Mononuclear cell (primary cell): ENCODE results near the gene CD151. TPM values are rescaled to one million over a fixed set of nuclear protein-coding genes. Genes with fewer than 3 reads are reported as not detected.

Experiments
- H3K27me3 ChIP-seq: 2 replicates; pipeline ENCODE4 v1.6.0; 2011; ENCODE audit warnings: low read length, control low read depth; ENCODE audit not compliant: insufficient read depth
- H3K4me1 ChIP-seq: 2 replicates; pipeline ENCODE4 v1.5.1; 2011; ENCODE audit warnings: mild to moderate bottlenecking, low read length, control low read depth; ENCODE audit not compliant: insufficient read depth
- H3K4me3 ChIP-seq: 2 replicates; pipeline ENCODE4 v1.5.1; 2011; ENCODE audit warnings: mild to moderate bottlenecking, low read length, moderate library complexity
- H3K9me3 ChIP-seq: 2 replicates; pipeline ENCODE4 v1.5.1; 2011; ENCODE audit warnings: low read depth, mild to moderate bottlenecking, control low read depth, low read length
- total RNA-seq: library from RNA; depleted of rRNA; stranded (reverse); fragments of >200 nt; gene quantifications from one replicate; pipeline ENCODE4 v1.2.3, GENCODE V29; 2012

The CD151 gene
- total RNA-seq, 1 donor: 28.5 TPM

DNA sequence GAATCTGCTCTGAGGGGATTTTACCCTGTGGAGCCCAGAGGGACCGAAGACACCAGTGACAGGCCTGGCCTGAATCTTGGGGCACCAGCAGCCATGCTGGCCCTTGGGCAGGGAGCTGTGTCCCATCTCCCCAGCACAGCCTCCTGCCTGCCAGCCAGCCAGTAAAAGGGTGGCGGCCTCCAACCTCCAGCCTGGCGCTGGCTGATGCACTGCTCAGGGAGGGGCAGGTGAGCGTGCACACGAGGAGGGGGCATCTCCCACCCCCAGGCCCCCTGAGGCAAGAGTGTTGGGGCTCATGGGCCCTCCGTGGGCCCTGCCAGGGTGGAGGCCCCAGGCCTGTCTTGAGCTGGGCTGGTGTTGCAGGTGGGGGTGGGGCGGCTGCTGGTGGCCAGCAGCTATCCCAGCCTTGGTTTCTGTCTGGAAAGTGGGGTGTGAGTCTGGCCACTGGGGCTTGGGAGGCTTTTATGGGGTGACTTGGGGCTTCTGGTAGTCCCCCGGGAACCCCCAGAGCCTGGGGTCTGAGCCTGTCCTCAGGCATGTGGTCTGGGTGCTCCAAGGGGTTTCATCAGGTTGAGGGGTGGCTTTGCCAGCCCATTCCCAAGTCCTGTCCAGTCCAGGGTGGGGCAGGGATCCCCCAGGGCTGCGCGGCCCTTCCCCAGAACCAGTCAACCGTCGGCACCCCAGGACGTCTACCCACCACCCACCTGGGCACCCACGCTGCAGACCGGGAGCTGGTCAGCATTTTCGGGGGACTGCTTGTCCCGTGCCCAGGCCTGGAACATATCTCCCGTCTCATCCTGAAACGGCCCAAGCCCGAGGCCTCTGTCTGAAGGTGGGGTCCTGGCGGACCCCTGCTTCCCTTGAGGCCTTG lies 27.7 kb downstream of the CD151 start:
- Histone ChIP-seq H3K4me1 (no peaks in the 10 kb centered on the region), H3K4me3 (no peak overlapping the region), H3K9me3 (no peaks in the 10 kb centered on the region), H3K27me3 (no peaks in the 10 kb centered on the region)

DNA sequence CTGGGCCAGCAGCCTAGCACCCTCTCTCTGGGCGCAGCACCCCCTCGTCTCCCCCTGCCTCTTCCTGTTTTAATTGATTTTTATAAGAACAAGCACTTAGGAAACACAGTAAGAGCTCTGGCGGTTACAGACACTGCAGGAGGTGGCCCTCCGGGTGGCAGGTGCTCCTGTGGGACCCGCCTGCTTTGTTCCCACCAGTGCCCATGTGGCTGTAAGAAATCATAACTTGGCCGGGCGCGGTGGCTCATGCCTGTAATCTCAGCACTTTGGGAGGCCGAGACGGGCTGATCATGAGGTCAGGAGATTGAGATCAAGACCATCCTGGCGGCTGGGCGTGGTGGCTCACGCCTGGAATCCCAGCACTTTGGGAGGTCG lies 28.3 kb downstream of the CD151 start:
- Histone ChIP-seq H3K9me3 (no peaks in the 10 kb centered on the region), H3K4me1 (no peaks in the 10 kb centered on the region), H3K4me3 (no peak overlapping the region), H3K27me3 (no peaks in the 10 kb centered on the region)

DNA sequence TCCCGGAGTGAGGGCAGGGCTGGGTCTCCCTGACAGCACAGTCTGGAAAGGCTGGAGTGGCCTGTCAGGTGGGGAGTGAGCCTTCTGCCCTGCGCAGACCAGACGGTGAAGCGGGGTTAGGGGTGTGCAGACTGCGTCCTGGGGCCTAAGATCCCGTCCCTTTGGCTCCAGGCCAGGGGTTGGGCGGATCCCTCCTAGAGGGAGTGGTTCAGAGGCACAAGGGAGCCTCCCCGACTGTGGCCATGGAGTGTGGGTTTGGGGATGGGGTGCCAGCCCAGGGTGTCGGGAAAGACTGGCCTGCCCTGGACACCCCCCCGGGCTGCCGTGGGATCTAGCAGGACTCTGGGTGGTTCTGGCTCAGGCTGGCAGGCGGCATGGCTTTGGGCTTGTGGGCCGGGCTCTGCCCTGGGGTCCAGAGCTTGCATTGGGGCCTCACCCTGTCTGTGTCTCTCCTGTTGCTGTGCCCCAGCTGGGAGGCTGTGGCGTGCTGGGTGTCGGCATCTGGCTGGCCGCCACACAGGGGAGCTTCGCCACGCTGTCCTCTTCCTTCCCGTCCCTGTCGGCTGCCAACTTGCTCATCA lies 29.4 kb downstream of the CD151 start:
- H3K4me1 ChIP-seq: no peaks in the 10 kb centered on the region
- H3K4me3 ChIP-seq: no peak overlapping the region
- no peaks in the 10 kb centered on the region for H3K9me3 ChIP-seq
- H3K27me3 ChIP-seq: no peaks in the 10 kb centered on the region

DNA sequence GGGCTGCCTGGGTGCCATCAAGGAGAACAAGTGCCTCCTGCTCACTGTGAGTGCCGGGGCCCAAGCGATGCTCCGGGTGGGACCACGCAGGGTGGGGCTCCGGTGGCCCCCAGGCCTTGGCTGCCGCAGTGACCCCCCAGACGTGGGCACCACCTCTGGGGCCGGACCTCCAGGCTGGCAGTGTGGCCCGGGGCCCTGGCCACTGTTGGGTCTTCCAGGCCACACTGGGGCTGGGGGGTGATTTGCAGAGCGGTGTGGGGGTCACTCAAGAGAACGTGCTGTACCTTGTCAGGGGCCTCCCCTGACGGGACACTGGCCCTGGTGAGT lies 29.9 kb downstream of the CD151 start:
- Histone ChIP-seq H3K9me3 (no peaks in the 10 kb centered on the region), H3K4me3 (no peak overlapping the region), H3K27me3 (no peaks in the 10 kb centered on the region), H3K4me1 (no peaks in the 10 kb centered on the region)

DNA sequence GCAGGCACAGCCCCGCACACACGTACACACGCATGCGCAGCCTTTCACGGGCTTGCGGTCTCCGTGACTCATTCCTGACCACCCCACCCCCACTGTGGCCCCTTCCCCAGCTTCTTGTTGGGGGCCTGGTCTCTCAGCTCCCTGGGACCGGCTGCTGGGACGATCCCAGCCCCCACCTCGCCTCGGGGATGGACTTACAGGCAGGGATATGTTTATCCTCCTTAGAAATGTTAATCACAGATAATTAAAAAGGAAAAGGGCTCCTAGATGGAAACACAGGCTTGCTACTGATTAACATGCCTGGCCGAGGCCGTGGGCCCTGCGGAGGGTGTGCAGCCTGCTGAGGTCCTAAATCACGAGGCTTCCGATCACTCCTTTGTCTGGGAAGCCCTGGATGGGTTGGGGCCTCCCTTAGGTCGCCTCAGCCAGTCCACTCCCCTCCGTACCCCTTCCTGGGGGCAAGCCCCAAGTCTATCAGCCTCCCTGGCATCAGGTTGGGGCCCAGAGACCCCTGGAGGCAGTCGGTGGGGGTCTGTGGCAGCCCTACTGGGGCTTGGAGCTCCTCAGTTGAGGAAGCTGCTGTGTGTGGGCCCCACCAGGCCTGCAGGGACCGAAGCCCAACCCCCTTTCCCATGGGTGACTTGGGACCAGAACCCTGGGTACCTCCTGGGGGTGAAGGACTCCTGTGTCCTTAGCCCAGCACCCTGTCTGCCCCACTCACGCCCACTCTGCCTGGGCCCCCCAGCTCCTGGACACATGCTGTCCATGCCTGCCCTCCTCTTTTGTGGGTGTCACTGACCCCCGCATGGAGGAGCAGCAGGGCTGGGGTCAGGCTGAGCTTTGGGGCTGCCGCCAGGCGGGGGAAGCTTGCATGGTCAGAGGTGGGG lies 30.5 kb downstream of the CD151 start:
- no peaks in the 10 kb centered on the region for H3K9me3 ChIP-seq
- no peak overlapping the region for H3K4me3 ChIP-seq
- H3K4me1 ChIP-seq: no peaks in the 10 kb centered on the region
- no peaks in the 10 kb centered on the region for H3K27me3 ChIP-seq

DNA sequence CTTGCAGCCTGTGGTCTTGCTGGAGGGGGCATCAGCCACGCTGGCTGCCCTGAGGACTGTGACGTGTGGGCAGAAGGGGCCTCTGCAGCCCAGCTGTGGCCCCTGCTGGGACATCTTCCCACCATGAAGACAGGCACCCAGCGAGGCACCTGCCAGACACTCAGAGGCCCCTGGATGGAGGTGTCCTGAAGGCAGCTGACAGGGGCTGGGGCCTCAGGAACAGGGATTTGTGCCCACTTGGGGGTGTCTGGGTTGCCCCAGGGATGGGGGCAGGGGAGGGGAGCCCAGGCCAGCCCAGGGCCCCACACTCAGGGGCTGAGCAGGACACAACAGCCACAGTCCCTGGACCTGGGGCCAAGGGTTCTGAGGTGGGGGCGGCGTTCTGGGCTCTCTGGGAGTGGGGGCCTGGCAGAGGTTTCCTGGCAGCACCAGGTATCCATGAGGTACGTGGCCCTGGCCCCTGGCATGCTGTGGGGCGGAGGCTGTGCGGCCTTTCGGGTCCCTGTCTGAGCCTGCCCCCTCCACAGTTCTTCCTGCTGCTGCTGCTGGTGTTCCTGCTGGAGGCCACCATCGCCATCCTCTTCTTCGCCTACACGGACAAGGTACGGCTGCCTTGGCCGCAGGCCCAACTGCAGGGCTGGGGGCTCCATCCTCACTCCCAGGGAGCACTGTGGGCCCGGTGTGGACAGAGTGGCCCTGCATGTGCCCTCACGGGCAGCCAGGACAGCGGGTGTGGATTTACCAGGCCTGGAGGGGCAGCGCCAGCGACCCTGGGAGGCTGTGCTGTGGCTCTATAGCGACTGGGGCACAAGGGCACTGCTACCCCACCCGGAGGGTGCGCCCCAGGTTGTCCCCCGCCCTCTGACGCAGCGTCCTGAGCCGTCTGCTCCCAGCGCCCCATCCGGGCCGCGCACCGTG lies 31.4 kb downstream of the CD151 start:
- Histone ChIP-seq H3K9me3 (no peaks in the 10 kb centered on the region), H3K27me3 (no peaks in the 10 kb centered on the region), H3K4me3 (no peak overlapping the region), H3K4me1 (no peaks in the 10 kb centered on the region)

DNA sequence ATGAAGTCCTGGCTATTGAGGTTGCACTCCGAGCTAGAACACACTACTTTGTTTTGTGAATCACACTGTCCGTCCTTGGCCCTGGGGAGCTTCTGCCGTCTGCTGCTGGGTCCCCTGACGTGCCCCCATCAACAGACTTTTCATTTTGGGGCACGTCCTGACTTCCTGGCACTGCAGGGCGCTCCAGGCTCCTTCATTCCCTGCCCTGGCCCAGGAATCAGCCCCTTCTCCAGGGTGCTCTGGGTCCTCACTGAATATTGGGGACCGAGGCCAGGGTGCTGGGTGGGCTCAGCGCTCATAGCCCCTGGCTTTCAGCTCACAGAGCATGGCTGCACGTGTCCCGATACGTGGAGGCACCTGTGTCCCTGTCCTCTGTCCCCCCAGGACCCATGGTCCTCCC lies 32.1 kb downstream of the CD151 start:
- Histone ChIP-seq H3K9me3 (no peaks in the 10 kb centered on the region), H3K4me1 (no peaks in the 10 kb centered on the region), H3K4me3 (no peak overlapping the region), H3K27me3 (no peaks in the 10 kb centered on the region)

DNA sequence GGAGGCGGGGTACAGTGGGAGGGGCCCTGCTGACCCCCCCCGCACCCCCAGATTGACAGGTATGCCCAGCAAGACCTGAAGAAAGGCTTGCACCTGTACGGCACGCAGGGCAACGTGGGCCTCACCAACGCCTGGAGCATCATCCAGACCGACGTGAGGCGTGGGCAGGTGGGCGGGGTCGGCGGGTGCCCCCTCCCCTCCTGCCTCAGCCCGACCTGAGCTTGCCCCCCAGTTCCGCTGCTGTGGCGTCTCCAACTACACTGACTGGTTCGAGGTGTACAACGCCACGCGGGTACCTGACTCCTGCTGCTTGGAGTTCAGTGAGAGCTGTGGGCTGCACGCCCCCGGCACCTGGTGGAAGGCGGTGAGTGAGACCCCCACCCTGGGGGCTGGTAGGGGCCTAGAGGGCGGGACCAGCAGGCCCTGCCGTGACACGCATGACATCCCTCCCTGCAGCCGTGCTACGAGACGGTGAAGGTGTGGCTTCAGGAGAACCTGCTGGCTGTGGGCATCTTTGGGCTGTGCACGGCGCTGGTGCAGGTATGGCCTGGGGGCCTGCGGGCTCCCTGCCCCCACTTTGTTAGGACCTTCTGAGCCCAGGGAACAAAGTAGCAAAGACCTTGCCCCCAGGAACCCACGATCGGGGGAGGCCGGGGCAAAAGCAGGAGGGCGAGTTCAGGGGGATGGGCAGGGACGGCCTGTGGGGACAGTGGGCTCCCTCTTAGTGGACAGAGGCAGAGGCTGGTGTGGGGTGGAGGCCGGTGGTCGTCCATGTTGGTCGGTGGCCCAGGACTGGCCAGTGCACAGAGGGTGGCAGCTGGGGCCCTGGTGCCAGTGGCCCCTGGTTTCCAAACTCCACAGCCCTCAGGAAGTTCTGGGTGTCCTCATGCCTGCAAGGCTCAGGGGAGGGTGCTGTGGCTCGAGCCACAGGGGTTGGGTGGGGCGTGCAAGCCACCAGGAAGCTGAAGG lies 33.0 kb downstream of the CD151 start:
- H3K27me3 ChIP-seq: no peaks in the 10 kb centered on the region
- no peaks in the 10 kb centered on the region for H3K9me3 ChIP-seq
- H3K4me3 ChIP-seq: no peak overlapping the region
- H3K4me1 ChIP-seq: no peaks in the 10 kb centered on the region

DNA sequence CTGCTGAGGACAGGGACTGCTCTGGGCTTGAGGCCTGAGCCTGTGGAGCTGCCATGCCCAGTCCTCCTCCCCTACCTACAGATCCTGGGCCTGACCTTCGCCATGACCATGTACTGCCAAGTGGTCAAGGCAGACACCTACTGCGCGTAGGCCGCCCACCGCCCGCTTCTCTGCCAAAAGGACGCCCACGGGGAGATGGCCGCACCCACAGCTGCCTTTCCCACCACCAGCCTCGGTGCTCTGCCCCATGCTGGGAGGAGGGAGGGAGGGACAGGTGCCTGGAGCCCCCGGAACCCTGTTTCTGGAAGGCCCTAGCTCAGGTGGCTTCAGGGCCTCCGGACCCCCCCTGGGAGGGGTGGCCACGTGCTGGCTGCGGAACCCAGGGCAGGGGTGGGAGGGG lies 33.7 kb downstream of the CD151 start:
- no peaks in the 10 kb centered on the region for H3K9me3 ChIP-seq

DNA sequence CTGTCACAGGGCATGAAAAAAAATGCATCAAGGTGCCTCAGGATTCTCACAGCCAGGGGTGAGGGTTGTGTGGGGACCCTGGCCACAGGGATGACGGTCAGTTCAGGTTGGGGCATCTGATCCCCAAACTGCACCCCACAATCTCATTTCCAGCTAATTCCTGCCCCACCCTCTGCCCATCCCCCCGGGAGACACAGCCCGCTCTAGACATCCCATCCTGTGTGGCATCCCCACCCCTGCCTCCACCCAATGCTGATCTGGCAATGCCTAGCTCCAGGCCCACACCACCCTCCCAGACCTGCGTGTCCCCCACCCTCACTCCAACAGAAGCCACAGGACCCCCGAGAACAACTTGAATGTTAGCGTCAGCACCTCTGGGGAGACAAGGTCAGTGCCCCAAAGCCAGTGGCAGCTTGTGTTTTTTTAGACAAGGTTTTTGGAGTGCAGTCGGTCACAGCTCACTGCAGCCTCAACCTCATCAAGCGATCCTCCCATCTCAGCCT lies 35.2 kb downstream of the CD151 start:
- H3K9me3 ChIP-seq: no peaks in the 10 kb centered on the region
- no peak overlapping the region for H3K4me3 ChIP-seq
- no peaks in the 10 kb centered on the region for H3K27me3 ChIP-seq
- no peaks in the 10 kb centered on the region for H3K4me1 ChIP-seq

More for the DNA sequence above, 33.7 kb downstream of the CD151 start:
- Histone ChIP-seq H3K27me3 (no peaks in the 10 kb centered on the region), H3K4me3 (no peak overlapping the region), H3K4me1 (no peaks in the 10 kb centered on the region)

DNA sequence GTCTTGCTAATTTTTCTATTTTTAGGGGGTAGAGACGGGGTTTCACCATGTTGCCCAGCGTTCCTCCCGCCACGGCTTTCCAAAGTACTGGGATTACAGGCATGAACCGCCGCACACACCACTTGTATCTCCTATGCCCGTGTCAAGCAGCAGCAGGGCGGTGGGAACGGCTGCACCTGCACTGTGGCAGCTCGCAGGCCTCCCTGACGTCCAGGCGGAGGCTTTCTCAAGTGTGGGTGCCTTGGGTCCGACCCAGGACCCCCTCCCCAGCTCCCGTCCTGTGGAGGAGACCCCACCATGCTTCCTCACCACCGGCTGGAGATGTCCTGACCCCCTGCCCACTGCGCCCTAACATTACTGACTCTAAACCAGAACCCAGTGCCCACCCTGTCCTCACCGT lies 35.6 kb downstream of the CD151 start:
- Histone ChIP-seq H3K9me3 (no peaks in the 10 kb centered on the region), H3K27me3 (no peaks in the 10 kb centered on the region), H3K4me1 (no peaks in the 10 kb centered on the region), H3K4me3 (no peak overlapping the region)

DNA sequence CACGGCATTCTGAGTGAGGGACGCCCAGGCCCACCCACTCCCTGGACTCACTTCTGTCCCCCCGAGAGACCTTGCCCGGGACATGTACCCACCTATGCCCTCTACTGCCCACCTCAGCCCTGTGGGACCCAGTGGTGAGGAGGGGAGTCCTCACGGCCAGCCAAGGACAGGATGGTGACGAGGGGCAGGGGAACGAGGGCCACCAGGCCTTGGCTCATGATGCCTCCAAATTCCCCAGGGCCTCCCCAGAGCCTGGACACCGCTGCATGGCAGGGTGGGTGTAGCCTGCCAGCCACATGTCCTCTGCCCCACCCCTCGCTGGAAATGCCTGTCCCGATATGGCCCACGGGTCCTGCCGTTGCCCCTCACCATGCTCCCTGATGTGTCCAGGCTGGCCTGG lies 36.0 kb downstream of the CD151 start:
- Histone ChIP-seq H3K4me3 (no peak overlapping the region), H3K9me3 (no peaks in the 10 kb centered on the region), H3K27me3 (no peaks in the 10 kb centered on the region), H3K4me1 (no peaks in the 10 kb centered on the region)

DNA sequence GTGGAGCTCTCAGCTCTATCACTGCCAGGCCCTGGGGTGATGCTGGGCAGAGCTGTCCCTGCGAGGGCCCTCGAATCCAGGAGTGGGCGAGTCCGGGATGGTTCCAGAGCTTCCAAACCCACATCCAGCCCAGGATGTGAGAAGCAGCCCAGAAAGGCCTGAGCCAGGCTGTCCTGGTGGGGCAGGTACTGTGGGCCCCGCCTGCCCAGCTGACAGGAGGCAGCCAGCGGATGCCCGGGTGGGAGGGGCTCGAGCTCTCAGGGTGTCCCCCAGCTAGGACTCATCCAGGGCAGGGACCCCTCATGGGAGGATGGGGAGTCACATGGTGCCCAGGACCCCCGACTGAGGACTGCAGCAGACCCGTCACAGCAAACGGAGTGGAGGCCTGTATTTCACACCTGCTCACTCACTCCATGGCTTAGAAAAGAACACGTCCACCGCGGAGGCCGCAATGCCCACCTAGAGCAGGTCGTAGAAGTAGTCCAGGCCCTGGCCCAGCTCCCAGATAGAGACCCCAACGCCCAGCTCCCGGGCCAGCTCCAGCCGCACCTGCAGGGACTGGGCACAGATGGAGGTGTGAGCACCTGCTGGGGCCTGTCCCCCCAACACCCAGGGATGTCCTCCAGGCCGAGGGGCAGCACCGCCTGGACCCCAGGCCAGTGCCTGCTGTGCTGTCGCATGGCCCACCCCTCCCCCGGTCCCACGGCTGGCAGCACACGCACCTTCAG lies 36.8 kb downstream of the CD151 start:
- no peaks in the 10 kb centered on the region for H3K27me3 ChIP-seq
- no peak overlapping the region for H3K4me3 ChIP-seq
- H3K9me3 ChIP-seq: no peaks in the 10 kb centered on the region
- no peaks in the 10 kb centered on the region for H3K4me1 ChIP-seq
